ENCODE data around the gene ABCC8. TPM values are rescaled to one million over a fixed set of nuclear protein-coding genes. Genes with fewer than 3 reads are reported as not detected.

ABCC8 gene
- polyA plus RNA-seq, 1 of the 3 experiments (the other 2 are of a cell fraction) = 1.1 TPM

DNA sequence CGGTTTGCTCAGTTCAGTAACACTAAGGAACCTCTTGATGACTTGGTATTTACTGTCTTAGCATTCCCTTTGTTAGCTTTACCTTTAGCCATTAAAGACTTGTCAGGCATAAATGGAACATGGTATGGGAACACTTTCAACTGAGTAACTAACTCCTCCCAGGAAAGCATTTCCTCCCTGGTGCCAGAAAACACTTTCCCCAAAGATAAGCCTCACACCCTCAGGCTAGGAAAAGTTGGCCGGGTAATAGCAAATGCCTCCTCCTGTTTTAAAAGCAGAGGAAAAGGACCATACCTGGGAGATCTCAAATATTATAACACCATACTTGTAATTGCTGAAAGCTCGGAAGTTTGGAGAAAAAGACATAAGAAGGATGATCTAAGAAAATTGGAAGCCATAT lies 100.2 kb downstream of the ABCC8 start:
- CTCF ChIA-PET = interaction anchor here (2.0 kb wide), 1 partner anchor 151 kb away, joined by 6 read pairs; no protein-coding TSS in a partner anchor
- 85% methylated on average over 3 of the region's 3 CpGs for WGBS (ENCODE audit: low lambda C conversion rate)
- no peak for DNase-seq

DNA sequence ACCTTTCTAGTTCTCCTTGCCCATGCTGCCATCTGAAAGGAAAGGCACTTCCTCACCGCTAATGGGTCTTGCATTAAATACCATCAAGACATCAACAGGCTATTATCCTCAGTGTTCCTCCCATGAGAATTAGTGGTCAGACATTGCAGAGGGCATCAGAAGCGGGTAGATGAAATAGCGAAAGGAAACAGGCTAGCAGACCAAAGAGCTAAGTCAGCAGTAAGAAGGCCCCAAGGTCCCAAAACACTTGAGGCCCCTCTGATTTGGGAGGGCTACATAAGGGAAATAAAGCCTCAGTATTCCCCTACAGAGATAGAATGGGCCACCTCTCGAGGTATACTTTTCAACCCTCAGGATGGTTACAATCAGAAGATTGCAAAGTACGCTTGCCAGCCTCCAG lies 101.1 kb downstream of the ABCC8 start:
- no peaks in the 10 kb centered on the region for H3K4me1 ChIP-seq (ENCODE audit: control insufficient read depth in 1 of 2, insufficient read depth in 2 of 2, low read depth in 1 of 2, low read length in 1 of 2)
- H4K20me1 ChIP-seq (ENCODE audit: insufficient read depth) = no peaks in the 10 kb centered on the region
- no peak overlapping the region for H3K4me2 ChIP-seq
- no peak overlapping the region for H3K27ac ChIP-seq (ENCODE audit: low read depth in 2 of 2, low read length in 1 of 2)
- no peaks in the 10 kb centered on the region for H3K79me2 ChIP-seq (ENCODE audit: insufficient read depth)
- no peaks in the 10 kb centered on the region for H3K27me3 ChIP-seq (ENCODE audit: insufficient read depth)
- H3K36me3 ChIP-seq (replicated peaks in 1 of 2; ENCODE audit: control insufficient read depth in 1 of 2, insufficient read depth in 2 of 2, low read length in 1 of 2) = peaks cover 6 to 9% of the 10 kb centered on the region in 2 experiments
- POLR2A ChIA-PET = no interaction called here
- no peaks in the 10 kb centered on the region for H3K9me2 ChIP-seq
- no peak for DNase-seq
- H2AFZ ChIP-seq (ENCODE audit: low read depth) = no peak overlapping the region
- TF ChIP-seq, protein P1, sequence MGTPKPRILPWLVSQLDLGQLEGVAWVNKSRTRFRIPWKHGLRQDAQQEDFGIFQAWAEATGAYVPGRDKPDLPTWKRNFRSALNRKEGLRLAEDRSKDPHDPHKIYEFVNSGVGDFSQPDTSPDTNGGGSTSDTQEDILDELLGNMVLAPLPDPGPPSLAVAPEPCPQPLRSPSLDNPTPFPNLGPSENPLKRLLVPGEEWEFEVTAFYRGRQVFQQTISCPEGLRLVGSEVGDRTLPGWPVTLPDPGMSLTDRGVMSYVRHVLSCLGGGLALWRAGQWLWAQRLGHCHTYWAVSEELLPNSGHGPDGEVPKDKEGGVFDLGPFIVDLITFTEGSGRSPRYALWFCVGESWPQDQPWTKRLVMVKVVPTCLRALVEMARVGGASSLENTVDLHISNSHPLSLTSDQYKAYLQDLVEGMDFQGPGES (IDR thresholded peaks at IDR 0.05; ENCODE audit: low read depth, low read length) = no peak
- TF ChIP-seq TCF12 (IDR thresholded peaks at IDR 0.05) (no peak), POLR2AphosphoS5 (IDR thresholded peaks at IDR 0.05; ENCODE audit: low read depth, low read length) (no peak), NFIC (IDR thresholded peaks at IDR 0.05; ENCODE audit: borderline replicate concordance) (no peak), TEAD4 (IDR thresholded peaks at IDR 0.05; ENCODE audit: borderline replicate concordance, insufficient read depth) (no peak), SMC3 (IDR thresholded peaks at IDR 0.05; ENCODE audit: low read depth, low read length) (no peak), RAD21 (IDR thresholded peaks at IDR 0.05; ENCODE audit: low read length) (no peak), RCOR1 (IDR thresholded peaks at IDR 0.05; ENCODE audit: low read length) (no peak), RFX5 (IDR thresholded peaks at IDR 0.05; ENCODE audit: low read length) (no peak)
- TF ChIP-seq, protein P2, sequence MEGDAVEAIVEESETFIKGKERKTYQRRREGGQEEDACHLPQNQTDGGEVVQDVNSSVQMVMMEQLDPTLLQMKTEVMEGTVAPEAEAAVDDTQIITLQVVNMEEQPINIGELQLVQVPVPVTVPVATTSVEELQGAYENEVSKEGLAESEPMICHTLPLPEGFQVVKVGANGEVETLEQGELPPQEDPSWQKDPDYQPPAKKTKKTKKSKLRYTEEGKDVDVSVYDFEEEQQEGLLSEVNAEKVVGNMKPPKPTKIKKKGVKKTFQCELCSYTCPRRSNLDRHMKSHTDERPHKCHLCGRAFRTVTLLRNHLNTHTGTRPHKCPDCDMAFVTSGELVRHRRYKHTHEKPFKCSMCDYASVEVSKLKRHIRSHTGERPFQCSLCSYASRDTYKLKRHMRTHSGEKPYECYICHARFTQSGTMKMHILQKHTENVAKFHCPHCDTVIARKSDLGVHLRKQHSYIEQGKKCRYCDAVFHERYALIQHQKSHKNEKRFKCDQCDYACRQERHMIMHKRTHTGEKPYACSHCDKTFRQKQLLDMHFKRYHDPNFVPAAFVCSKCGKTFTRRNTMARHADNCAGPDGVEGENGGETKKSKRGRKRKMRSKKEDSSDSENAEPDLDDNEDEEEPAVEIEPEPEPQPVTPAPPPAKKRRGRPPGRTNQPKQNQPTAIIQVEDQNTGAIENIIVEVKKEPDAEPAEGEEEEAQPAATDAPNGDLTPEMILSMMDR (IDR thresholded peaks at IDR 0.05) = no peak
- TF ChIP-seq, protein P3, sequence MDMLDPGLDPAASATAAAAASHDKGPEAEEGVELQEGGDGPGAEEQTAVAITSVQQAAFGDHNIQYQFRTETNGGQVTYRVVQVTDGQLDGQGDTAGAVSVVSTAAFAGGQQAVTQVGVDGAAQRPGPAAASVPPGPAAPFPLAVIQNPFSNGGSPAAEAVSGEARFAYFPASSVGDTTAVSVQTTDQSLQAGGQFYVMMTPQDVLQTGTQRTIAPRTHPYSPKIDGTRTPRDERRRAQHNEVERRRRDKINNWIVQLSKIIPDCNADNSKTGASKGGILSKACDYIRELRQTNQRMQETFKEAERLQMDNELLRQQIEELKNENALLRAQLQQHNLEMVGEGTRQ (IDR thresholded peaks at IDR 0.05; ENCODE audit: borderline replicate concordance, low read depth, low read length) = no peak
- H3K9ac ChIP-seq = no peak overlapping the region
- no peaks in the 10 kb centered on the region for H3F3A ChIP-seq (replicated peaks; ENCODE audit: insufficient read depth)
- no peak overlapping the region for H3K4me3 ChIP-seq (ENCODE audit: low read depth in 2 of 2, low read length in 1 of 2)
- H3K9me3 ChIP-seq = peaks cover 5% of the 10 kb centered on the region; the same call in 1 of the 2 replicates
- CTCF ChIA-PET = interaction anchor here (1.5 to 2.2 kb wide), 3 partner anchors 8 to 152 kb away, joined by 3 to 12 read pairs (median 6); no protein-coding TSS in a partner anchor
- WGBS (ENCODE audit: low lambda C conversion rate) = 90% methylated on average over 5 of the region's 5 CpGs

More for the DNA sequence above, 100.2 kb downstream of the ABCC8 start:
- H3K9me2 ChIP-seq = no peaks in the 10 kb centered on the region
- no peaks in the 10 kb centered on the region for H4K20me1 ChIP-seq (ENCODE audit: insufficient read depth)
- no peak overlapping the region for H3K4me2 ChIP-seq
- no peaks in the 10 kb centered on the region for H3K79me2 ChIP-seq (ENCODE audit: insufficient read depth)
- POLR2A ChIA-PET = no interaction called here
- H3K27me3 ChIP-seq (ENCODE audit: insufficient read depth) = no peaks in the 10 kb centered on the region
- H3K27ac ChIP-seq (ENCODE audit: low read depth in 2 of 2, low read length in 1 of 2) = no peak overlapping the region
- no peak overlapping the region for H3K4me3 ChIP-seq (ENCODE audit: low read depth in 2 of 2, low read length in 1 of 2)
- H3K4me1 ChIP-seq (ENCODE audit: control insufficient read depth in 1 of 2, insufficient read depth in 2 of 2, low read depth in 1 of 2, low read length in 1 of 2) = 0 out of 4 replicates have a peak, but pooled peaks cover 0 to 4% of the 10 kb centered on the region in 2 experiments
- peaks cover 1% of the 10 kb centered on the region; the same call in 1 of the 2 replicates for H3K9me3 ChIP-seq
- H3K36me3 ChIP-seq (replicated peaks in 1 of 2; ENCODE audit: control insufficient read depth in 1 of 2, insufficient read depth in 2 of 2, low read length in 1 of 2) = peaks cover 0 to 7% of the 10 kb centered on the region in 2 experiments
- no peak overlapping the region for H2AFZ ChIP-seq (ENCODE audit: low read depth)
- no peaks in the 10 kb centered on the region for H3F3A ChIP-seq (replicated peaks; ENCODE audit: insufficient read depth)
- TF ChIP-seq, protein P4, sequence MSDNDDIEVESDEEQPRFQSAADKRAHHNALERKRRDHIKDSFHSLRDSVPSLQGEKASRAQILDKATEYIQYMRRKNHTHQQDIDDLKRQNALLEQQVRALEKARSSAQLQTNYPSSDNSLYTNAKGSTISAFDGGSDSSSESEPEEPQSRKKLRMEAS (IDR thresholded peaks at IDR 0.05; ENCODE audit: low read depth) = no peak
- no peak for TF ChIP-seq YY1 (IDR thresholded peaks at IDR 0.05; ENCODE audit: low read depth)
- TF ChIP-seq SIN3A (IDR thresholded peaks at IDR 0.05; ENCODE audit: borderline replicate concordance, low read depth, low read length) = no peak
- TF ChIP-seq RCOR1 (IDR thresholded peaks at IDR 0.05; ENCODE audit: low read length) = no peak
- no peak for TF ChIP-seq GABPA (IDR thresholded peaks at IDR 0.05; ENCODE audit: low read depth)
- TF ChIP-seq RAD21 (IDR thresholded peaks at IDR 0.05; ENCODE audit: low read length) = no peak
- TF ChIP-seq RXRA (IDR thresholded peaks at IDR 0.05; ENCODE audit: borderline replicate concordance, low read depth) = no peak
- TF ChIP-seq SMC3 (IDR thresholded peaks at IDR 0.05; ENCODE audit: low read depth, low read length) = no peak
- no peak for TF ChIP-seq EZH2phosphoT487 (IDR thresholded peaks at IDR 0.05; ENCODE audit: borderline replicate concordance, low read depth)
- no peak for TF ChIP-seq TCF12 (IDR thresholded peaks at IDR 0.05)
- no peak overlapping the region for H3K9ac ChIP-seq

Measured in SK-N-SH (cell line).